ENCODE data around the gene PEX6.

PEX6 gene

GRCh38 chr6:42988486-42989020 lies 9.6 kb upstream of the PEX6 start:
- no peak overlapping the region for H3K14ac ChIP-seq (ENCODE audit: low read length)
- no peaks in the 10 kb centered on the region for H3K27me3 ChIP-seq (ENCODE audit: control insufficient read depth in 3 of 3, insufficient read depth in 3 of 3, low read depth in 1 of 3, low read length in 3 of 3)
- no peak overlapping the region for H3K18ac ChIP-seq (ENCODE audit: low read length)
- no peaks in the 10 kb centered on the region for H3K9me3 ChIP-seq (replicated peaks in 1 of 2; ENCODE audit: control insufficient read depth in 2 of 2, insufficient read depth in 1 of 2, low read depth in 1 of 2, low read length in 2 of 2)
- peaks cover 11 to 57% of the 10 kb centered on the region in 2 donors for H3K36me3 ChIP-seq (replicated peaks in 1 of 2; ENCODE audit: control insufficient read depth in 2 of 2, insufficient read depth in 2 of 2, low read length in 2 of 2)
- no peak overlapping the region for H3K23ac ChIP-seq (ENCODE audit: low read depth, low read length, poor library complexity)
- no peak overlapping the region for H3K4me3 ChIP-seq (ENCODE audit: low read length in 2 of 2)
- H4K8ac ChIP-seq (ENCODE audit: low read depth, low read length): no peak overlapping the region
- H2AFZ ChIP-seq (ENCODE audit: low read length): no peak overlapping the region
- no peak overlapping the region for H2AK5ac ChIP-seq (ENCODE audit: low read depth, low read length)
- H3K4me1 ChIP-seq (ENCODE audit: control insufficient read depth in 2 of 2, insufficient read depth in 1 of 2, low read depth in 1 of 2, low read length in 2 of 2): peaks cover 6% of the 10 kb centered on the region in 2 donors
- H3K27ac ChIP-seq (replicated peaks; ENCODE audit: low read length): no peak overlapping the region
- H3K79me1 ChIP-seq (ENCODE audit: low read depth, low read length): peaks cover 3% of the 10 kb centered on the region
- no peak overlapping the region for H2BK120ac ChIP-seq (ENCODE audit: low read depth, low read length)
- WGBS, 2 donors (ENCODE audit: extremely low coverage in 2 of 2, insufficient read length in 2 of 2, insufficient replicate concordance in 1 of 2): no CpG with 5 or more reads among the region's 1 CpG
- H3K9ac ChIP-seq (ENCODE audit: low read depth, low read length, poor library complexity): no peak overlapping the region
- H3K4me2 ChIP-seq (ENCODE audit: insufficient read depth, low read length, poor library complexity, severe bottlenecking): no peak overlapping the region
- H2BK5ac ChIP-seq (ENCODE audit: low read length): no peak overlapping the region
- H2BK12ac ChIP-seq (ENCODE audit: low read length): no peak overlapping the region
- H2BK15ac ChIP-seq (ENCODE audit: low read length): no peak overlapping the region
- no peak overlapping the region for H4K91ac ChIP-seq (ENCODE audit: low read depth, low read length, poor library complexity)
- no peak for DNase-seq (ENCODE audit: low spot score)
- no peak overlapping the region for H3K4ac ChIP-seq (ENCODE audit: low read length)

GRCh38 chr6:42987533-42988451 lies 8.8 kb upstream of the PEX6 start:
- Histone ChIP-seq H2BK120ac (ENCODE audit: low read depth, low read length) (no peak overlapping the region), H3K4me1 (ENCODE audit: control insufficient read depth in 2 of 2, insufficient read depth in 1 of 2, low read depth in 1 of 2, low read length in 2 of 2) (peaks cover 6% of the 10 kb centered on the region in 2 donors), H3K36me3 (replicated peaks in 1 of 2; ENCODE audit: control insufficient read depth in 2 of 2, insufficient read depth in 2 of 2, low read length in 2 of 2) (peaks cover 11 to 56% of the 10 kb centered on the region in 2 donors), H2BK12ac (ENCODE audit: low read length) (no peak overlapping the region), H2BK5ac (ENCODE audit: low read length) (no peak overlapping the region), H2AFZ (ENCODE audit: low read length) (no peak overlapping the region), H3K79me1 (ENCODE audit: low read depth, low read length) (peaks cover 3% of the 10 kb centered on the region), H3K18ac (ENCODE audit: low read length) (no peak overlapping the region), H2AK5ac (ENCODE audit: low read depth, low read length) (no peak overlapping the region), H2BK15ac (ENCODE audit: low read length) (no peak overlapping the region), H3K23ac (ENCODE audit: low read depth, low read length, poor library complexity) (no peak overlapping the region), H3K14ac (ENCODE audit: low read length) (no peak overlapping the region), H3K4me2 (ENCODE audit: insufficient read depth, low read length, poor library complexity, severe bottlenecking) (no peak overlapping the region), H3K4me3 (ENCODE audit: low read length in 2 of 2) (no peak overlapping the region), H4K8ac (ENCODE audit: low read depth, low read length) (no peak overlapping the region), H4K91ac (ENCODE audit: low read depth, low read length, poor library complexity) (no peak overlapping the region), H3K9me3 (replicated peaks in 1 of 2; ENCODE audit: control insufficient read depth in 2 of 2, insufficient read depth in 1 of 2, low read depth in 1 of 2, low read length in 2 of 2) (no peaks in the 10 kb centered on the region), H3K4ac (ENCODE audit: low read length) (no peak overlapping the region), H3K27me3 (ENCODE audit: control insufficient read depth in 3 of 3, insufficient read depth in 3 of 3, low read depth in 1 of 3, low read length in 3 of 3) (no peaks in the 10 kb centered on the region), H3K9ac (ENCODE audit: low read depth, low read length, poor library complexity) (no peak overlapping the region), H3K27ac (replicated peaks; ENCODE audit: low read length) (no peak overlapping the region)
- no peak for DNase-seq (ENCODE audit: low spot score)
- WGBS, 2 donors (ENCODE audit: extremely low coverage in 2 of 2, insufficient read length in 2 of 2, insufficient replicate concordance in 1 of 2): no CpG with 5 or more reads among the region's 5 CpGs

- H2BK15ac ChIP-seq (ENCODE audit: low read length): no peak overlapping the region
- H3K14ac ChIP-seq (ENCODE audit: low read length): peak overlapping the region; percentile 65
- no peak overlapping the region for H3K27ac ChIP-seq (replicated peaks; ENCODE audit: low read length)
- no peak for DNase-seq (ENCODE audit: low spot score)
- H3K18ac ChIP-seq (ENCODE audit: low read length): peak overlapping the region; percentile 95
- H3K79me1 ChIP-seq (ENCODE audit: low read depth, low read length): peaks cover 3% of the 10 kb centered on the region
- no CpG with 5 or more reads among the region's 13 CpGs for WGBS, 2 donors (ENCODE audit: extremely low coverage in 2 of 2, insufficient read length in 2 of 2, insufficient replicate concordance in 1 of 2)
- H3K4me2 ChIP-seq (ENCODE audit: insufficient read depth, low read length, poor library complexity, severe bottlenecking): peak overlapping the region; percentile 66
- H3K9me3 ChIP-seq (replicated peaks in 1 of 2; ENCODE audit: control insufficient read depth in 2 of 2, insufficient read depth in 1 of 2, low read depth in 1 of 2, low read length in 2 of 2): no peaks in the 10 kb centered on the region
- no peak overlapping the region for H4K8ac ChIP-seq (ENCODE audit: low read depth, low read length)
- H4K91ac ChIP-seq (ENCODE audit: low read depth, low read length, poor library complexity): no peak overlapping the region
- H3K27me3 ChIP-seq (ENCODE audit: control insufficient read depth in 3 of 3, insufficient read depth in 3 of 3, low read depth in 1 of 3, low read length in 3 of 3): no peaks in the 10 kb centered on the region
- peak overlapping the region; percentile 34 for H3K23ac ChIP-seq (ENCODE audit: low read depth, low read length, poor library complexity)
- H3K4ac ChIP-seq (ENCODE audit: low read length): no peak overlapping the region
- no peak overlapping the region for H2BK12ac ChIP-seq (ENCODE audit: low read length)
- H2BK120ac ChIP-seq (ENCODE audit: low read depth, low read length): no peak overlapping the region
- H2AFZ ChIP-seq (ENCODE audit: low read length): peak overlapping the region; percentile 94
- peaks cover 11 to 37% of the 10 kb centered on the region in 2 donors for H3K36me3 ChIP-seq (replicated peaks in 1 of 2; ENCODE audit: control insufficient read depth in 2 of 2, insufficient read depth in 2 of 2, low read length in 2 of 2)
- H3K9ac ChIP-seq (ENCODE audit: low read depth, low read length, poor library complexity): peak overlapping the region; percentile 85
- peak overlapping the region; percentile 64 to 91 for H3K4me3 ChIP-seq (ENCODE audit: low read length in 2 of 2)
- H2BK5ac ChIP-seq (ENCODE audit: low read length): no peak overlapping the region
- H2AK5ac ChIP-seq (ENCODE audit: low read depth, low read length): peak overlapping the region; percentile 67
- peaks cover 6% of the 10 kb centered on the region in 2 donors for H3K4me1 ChIP-seq (ENCODE audit: control insufficient read depth in 2 of 2, insufficient read depth in 1 of 2, low read depth in 1 of 2, low read length in 2 of 2)
Measured at GRCh38 chr6:42984924-42985475, 6.0 kb upstream of the PEX6 start.
